Activated naive CD4-positive, alpha-beta T cell treated with anti-CD3 and anti-CD28 coated beads for 36 hours (primary cell): ENCODE results near the gene NECTIN2. TPM values are rescaled to one million over a fixed set of nuclear protein-coding genes. Genes with fewer than 3 reads are reported as not detected.
A peak's percentile ranks its signal among the peaks of the same experiment; 100 is the strongest.
"Not testable (repeated sequence)": the region's sequence is repeated elsewhere in the genome, so short reads cannot be mapped to it uniquely, and the experiment has no call there.

Source experiments
- CTCF ChIA-PET: fragments of 350-600 bp; sonication (Branson Sonifier 250); formaldehyde crosslinking; loops from one replicate; lab custom pipeline; 2021; ENCODE audit warnings: antibody characterized with exemption; lab: Charles Lee
- DNase-seq: peaks from one replicate; pipeline ENCODE4 v3.0.0-alpha.2; 2020
- H3K27ac Mint-ChIP-seq: one replicate; pipeline ENCODE4 v1.8.0; 2021; ENCODE audit warnings: mild to moderate bottlenecking, mixed read lengths
- H3K27me3 Mint-ChIP-seq: one replicate; pipeline ENCODE4 v1.8.0; 2021; ENCODE audit warnings: low read depth, mixed read lengths
- H3K36me3 Mint-ChIP-seq: one replicate; pipeline ENCODE4 v1.8.0; 2021; ENCODE audit warnings: low read depth, mixed read lengths
- H3K4me1 Mint-ChIP-seq: one replicate; pipeline ENCODE4 v1.8.0; 2021; ENCODE audit warnings: low read depth, mixed read lengths
- H3K4me3 Mint-ChIP-seq: one replicate; pipeline ENCODE4 v1.8.0; 2021; ENCODE audit warnings: mild to moderate bottlenecking, moderate library complexity, mixed read lengths
- H3K9me3 Mint-ChIP-seq: one replicate; pipeline ENCODE4 v1.8.0; 2021; ENCODE audit warnings: mixed read lengths
- intact Hi-C: fragments of 100-400 bp; cut with micrococcal nuclease; formaldehyde crosslinking; loops from one replicate; pipeline ENCODE4 v1.15.1; 2023
- total RNA-seq, 2 experiments: library from RNA; stranded (reverse); gene quantifications; one replicate each; pipeline ENCODE4 v1.2.3, GENCODE V29; 2021

The NECTIN2 gene
- total RNA-seq, 2 experiments from 2014 or later: 0.88 to 1.1 TPM

GRCh38 chr19:44847144-44848035, 1.3 kb downstream of the NECTIN2 start:
- Mint-ChIP-seq H3K27ac (no peak overlapping the region), H3K4me3 (peak overlapping the region; percentile 53), H3K4me1 (peaks cover 17% of the 10 kb centered on the region), H3K36me3 (no peaks in the 10 kb centered on the region), H3K27me3 (peaks cover 18% of the 10 kb centered on the region), H3K9me3 (no peaks in the 10 kb centered on the region)
- peak; percentile 18 for DNase-seq
- intact Hi-C loops: loop anchor here (2.0 to 10.0 kb wide), 2 partner anchors 107 to 193 kb away; partner anchors contain the start of gene CLPTM1
- CTCF ChIA-PET: interaction anchor here (0.8 kb wide), 1 partner anchor 77 kb away, joined by 4 read pairs; no protein-coding TSS in a partner anchor

- CTCF ChIA-PET: interaction anchor here (0.7 to 1.3 kb wide), 2 partner anchors 71 to 124 kb away, joined by 3 to 5 read pairs; no protein-coding TSS in a partner anchor
- intact Hi-C loops: loop anchor here (10.0 kb wide), 1 partner anchor 193 kb away; no protein-coding TSS in a partner anchor
- H3K4me3 Mint-ChIP-seq: no peak overlapping the region
- H3K4me1 Mint-ChIP-seq: peaks cover 17% of the 10 kb centered on the region
- H3K36me3 Mint-ChIP-seq: no peaks in the 10 kb centered on the region
- peak; percentile 18 for DNase-seq
- no peaks in the 10 kb centered on the region for H3K9me3 Mint-ChIP-seq
- H3K27me3 Mint-ChIP-seq: peaks cover 18% of the 10 kb centered on the region
- no peak overlapping the region for H3K27ac Mint-ChIP-seq
Measured at GRCh38 chr19:44848036-44848811, 2.1 kb downstream of the NECTIN2 start.

GRCh38 chr19:44848812-44849447, 2.8 kb downstream of the NECTIN2 start:
- Mint-ChIP-seq H3K4me1 (peaks cover 17% of the 10 kb centered on the region), H3K27ac (no peak overlapping the region), H3K4me3 (no peak overlapping the region), H3K9me3 (no peaks in the 10 kb centered on the region), H3K27me3 (peaks cover 18% of the 10 kb centered on the region), H3K36me3 (no peaks in the 10 kb centered on the region)
- CTCF ChIA-PET: interaction anchor here (0.7 to 1.3 kb wide), 3 partner anchors 72 to 125 kb away, joined by 3 to 5 read pairs (median 3); no protein-coding TSS in a partner anchor
- intact Hi-C loops: loop anchor here (10.0 kb wide), 1 partner anchor 194 kb away; no protein-coding TSS in a partner anchor
- DNase-seq: no peak

- Mint-ChIP-seq H3K4me3 (no peak overlapping the region), H3K27ac (no peak overlapping the region), H3K27me3 (peaks cover 13% of the 10 kb centered on the region), H3K36me3 (no peaks in the 10 kb centered on the region), H3K4me1 (peaks cover 10% of the 10 kb centered on the region), H3K9me3 (no peaks in the 10 kb centered on the region)
- CTCF ChIA-PET: interaction anchor here (0.6 to 1.3 kb wide), 2 partner anchors 67 to 1051 kb away, joined by 3 to 5 read pairs; no protein-coding TSS in a partner anchor
- intact Hi-C loops: no loop called here
- DNase-seq: no peak
Measured at GRCh38 chr19:44850641-44851109, 4.6 kb downstream of the NECTIN2 start.

GRCh38 chr19:44851427-44851826, 5.3 kb downstream of the NECTIN2 start:
- CTCF ChIA-PET: interaction anchor here (0.6 kb wide), 2 partner anchors 119 to 1052 kb away, joined by 3 read pairs; no protein-coding TSS in a partner anchor
- Mint-ChIP-seq H3K4me3 (no peak overlapping the region), H3K36me3 (no peaks in the 10 kb centered on the region), H3K27me3 (peaks cover 13% of the 10 kb centered on the region), H3K4me1 (peaks cover 9% of the 10 kb centered on the region), H3K9me3 (no peaks in the 10 kb centered on the region), H3K27ac (no peak overlapping the region)
- intact Hi-C loops: no loop called here
- no peak for DNase-seq

GRCh38 chr19:44855606-44856005, 9.5 kb downstream of the NECTIN2 start:
- H3K9me3 Mint-ChIP-seq: no peaks in the 10 kb centered on the region

GRCh38 chr19:44856421-44857083, 10.5 kb downstream of the NECTIN2 start:
- Mint-ChIP-seq H3K27ac (no peak overlapping the region), H3K4me3 (no peak overlapping the region), H3K4me1 (no peaks in the 10 kb centered on the region), H3K27me3 (no peaks in the 10 kb centered on the region), H3K36me3 (no peaks in the 10 kb centered on the region), H3K9me3 (no peaks in the 10 kb centered on the region)
- intact Hi-C loops: no loop called here
- CTCF ChIA-PET: interaction anchor here (1.2 kb wide), 1 partner anchor 10 kb away, joined by 3 read pairs; no protein-coding TSS in a partner anchor
- DNase-seq: no peak

More at GRCh38 chr19:44855606-44856005, 9.5 kb downstream of the NECTIN2 start:
- CTCF ChIA-PET: no interaction called here
- H3K4me1 Mint-ChIP-seq: no peaks in the 10 kb centered on the region
- no peak for DNase-seq
- no peak overlapping the region for H3K27ac Mint-ChIP-seq
- H3K27me3 Mint-ChIP-seq: no peaks in the 10 kb centered on the region
- no peaks in the 10 kb centered on the region for H3K36me3 Mint-ChIP-seq
- intact Hi-C loops: no loop called here
- no peak overlapping the region for H3K4me3 Mint-ChIP-seq

GRCh38 chr19:44857837-44858236, 11.7 kb downstream of the NECTIN2 start:
- intact Hi-C loops: no loop called here
- Mint-ChIP-seq H3K27ac (no peak overlapping the region), H3K9me3 (no peaks in the 10 kb centered on the region), H3K4me3 (no peak overlapping the region), H3K4me1 (no peaks in the 10 kb centered on the region), H3K27me3 (no peaks in the 10 kb centered on the region), H3K36me3 (no peaks in the 10 kb centered on the region)
- CTCF ChIA-PET: interaction anchor here (0.7 to 1.2 kb wide), 3 partner anchors 9 to 74 kb away, joined by 3 read pairs; no protein-coding TSS in a partner anchor
- DNase-seq: no peak

- DNase-seq, H3K36me3 Mint-ChIP-seq, intact Hi-C loops, H3K9me3 Mint-ChIP-seq, CTCF ChIA-PET, H3K27me3 Mint-ChIP-seq, H3K27ac Mint-ChIP-seq, H3K4me3 Mint-ChIP-seq, H3K4me1 Mint-ChIP-seq: not testable (repeated sequence)
Measured at GRCh38 chr19:44861576-44861975, 15.5 kb downstream of the NECTIN2 start.

- Mint-ChIP-seq H3K36me3 (no peaks in the 10 kb centered on the region), H3K27ac (no peak overlapping the region), H3K27me3 (no peaks in the 10 kb centered on the region), H3K4me3 (no peak overlapping the region), H3K4me1 (no peaks in the 10 kb centered on the region), H3K9me3 (no peaks in the 10 kb centered on the region)
- intact Hi-C loops: no loop called here
- no peak for DNase-seq
- CTCF ChIA-PET: no interaction called here
Measured at GRCh38 chr19:44863990-44864389, 17.9 kb downstream of the NECTIN2 start.

GRCh38 chr19:44865196-44865767, 19.2 kb downstream of the NECTIN2 start:
- CTCF ChIA-PET: no interaction called here
- intact Hi-C loops: no loop called here
- Mint-ChIP-seq H3K27ac (no peak overlapping the region), H3K27me3 (no peaks in the 10 kb centered on the region), H3K4me1 (no peaks in the 10 kb centered on the region), H3K9me3 (no peaks in the 10 kb centered on the region), H3K36me3 (no peaks in the 10 kb centered on the region), H3K4me3 (no peak overlapping the region)
- DNase-seq: no peak
